Measurements from ENCODE around the gene NUP98. TPM values are rescaled to one million over a fixed set of nuclear protein-coding genes. Genes with fewer than 3 reads are reported as not detected.
"Not testable (repeated sequence)": the region's sequence is repeated elsewhere in the genome, so short reads cannot be mapped to it uniquely, and the experiment has no call there.

Gene NUP98
- total and polyA plus RNA-seq, 4 donors = 10.9 to 75.0 (median 43.9) TPM

- H3K27ac ChIP-seq (ENCODE audit: low read depth in 1 of 2, low read length in 2 of 2); H3K36me3 ChIP-seq (ENCODE audit: control insufficient read depth in 4 of 4, insufficient read depth in 3 of 4, low read depth in 1 of 4, low read length in 3 of 4); DNase-seq (ENCODE audit: low spot score); H3K9me3 ChIP-seq (ENCODE audit: control insufficient read depth in 4 of 4, low read length in 3 of 4); H3K27me3 ChIP-seq (ENCODE audit: control insufficient read depth in 4 of 4, insufficient read depth in 4 of 4, low read length in 3 of 4); H3K4me1 ChIP-seq (ENCODE audit: control insufficient read depth in 4 of 4, insufficient read depth in 4 of 4, low read length in 3 of 4); H3K9ac ChIP-seq (ENCODE audit: low read depth in 1 of 2, low read length in 2 of 2); H3K4me3 ChIP-seq (ENCODE audit: low read depth in 1 of 3, low read length in 3 of 3): not testable (repeated sequence)
- WGBS = 96% methylated on average over 5 of the region's 5 CpGs
These were observed 17.5 kb upstream of the NUP98 start for GRCh38 chr11:3814832-3815231.

- Histone ChIP-seq H3K4me3 (ENCODE audit: low read depth in 1 of 3, low read length in 3 of 3) (no peak overlapping the region), H3K27ac (ENCODE audit: low read depth in 1 of 2, low read length in 2 of 2) (no peak overlapping the region), H3K27me3 (ENCODE audit: control insufficient read depth in 4 of 4, insufficient read depth in 4 of 4, low read length in 3 of 4) (no peaks in the 10 kb centered on the region), H3K9me3 (ENCODE audit: control insufficient read depth in 4 of 4, low read length in 3 of 4) (no peaks in the 10 kb centered on the region), H3K4me1 (ENCODE audit: control insufficient read depth in 4 of 4, insufficient read depth in 4 of 4, low read length in 3 of 4) (peaks cover 3 to 17% (median 10%) of the 10 kb centered on the region in 4 donors), H3K36me3 (ENCODE audit: control insufficient read depth in 4 of 4, insufficient read depth in 3 of 4, low read depth in 1 of 4, low read length in 3 of 4) (no peaks in the 10 kb centered on the region), H3K9ac (ENCODE audit: low read depth in 1 of 2, low read length in 2 of 2) (no peak overlapping the region)
- TF ChIP-seq TAF1 (conservative IDR thresholded peaks at IDR 0.05) = no peak
- no peak for TF ChIP-seq YY1 (IDR thresholded peaks at IDR 0.05)
- no peak for TF ChIP-seq GABPA (IDR thresholded peaks at IDR 0.05 in 1 of 2, conservative IDR thresholded peaks at IDR 0.05 in 1 of 2)
- no peak for TF ChIP-seq FOXA2 (IDR thresholded peaks at IDR 0.05)
- TF ChIP-seq HNF4A (conservative IDR thresholded peaks at IDR 0.05) = no peak
- TF ChIP-seq NR2F2 (IDR thresholded peaks at IDR 0.05) = no peak
- no peak for TF ChIP-seq RAD21 (IDR thresholded peaks at IDR 0.05)
- no peak for TF ChIP-seq CTCF (IDR thresholded peaks at IDR 0.05; ENCODE audit: low read depth, low read length, missing input control)
- no peak for TF ChIP-seq ZBTB33 (IDR thresholded peaks at IDR 0.05)
- no peak for TF ChIP-seq RXRA (IDR thresholded peaks at IDR 0.05)
- no peak for TF ChIP-seq EGR1 (IDR thresholded peaks at IDR 0.05; ENCODE audit: low read depth in 2 of 2)
- no peak for TF ChIP-seq JUND (IDR thresholded peaks at IDR 0.05)
- TF ChIP-seq SP1 (IDR thresholded peaks at IDR 0.05) = no peak
- TF ChIP-seq ATF3 (IDR thresholded peaks at IDR 0.05) = no peak
- no peak for DNase-seq (ENCODE audit: low spot score)
- WGBS = 95% methylated on average over 4 of the region's 4 CpGs
These were observed 13.6 kb upstream of the NUP98 start for GRCh38 chr11:3810951-3811350.

GRCh38 chr11:3810446-3810845 lies 13.1 kb upstream of the NUP98 start:
- Histone ChIP-seq H3K9ac (ENCODE audit: low read depth in 1 of 2, low read length in 2 of 2) (no peak overlapping the region), H3K36me3 (ENCODE audit: control insufficient read depth in 4 of 4, insufficient read depth in 3 of 4, low read depth in 1 of 4, low read length in 3 of 4) (no peaks in the 10 kb centered on the region), H3K27me3 (ENCODE audit: control insufficient read depth in 4 of 4, insufficient read depth in 4 of 4, low read length in 3 of 4) (no peaks in the 10 kb centered on the region), H3K4me1 (ENCODE audit: control insufficient read depth in 4 of 4, insufficient read depth in 4 of 4, low read length in 3 of 4) (peaks cover 3 to 17% (median 10%) of the 10 kb centered on the region in 4 donors), H3K4me3 (ENCODE audit: low read depth in 1 of 3, low read length in 3 of 3) (no peak overlapping the region), H3K27ac (ENCODE audit: low read depth in 1 of 2, low read length in 2 of 2) (no peak overlapping the region), H3K9me3 (ENCODE audit: control insufficient read depth in 4 of 4, low read length in 3 of 4) (no peaks in the 10 kb centered on the region)
- no peak for DNase-seq (ENCODE audit: low spot score)
- WGBS = 96% methylated on average over 3 of the region's 3 CpGs
- no peak for TF ChIP-seq ZBTB33 (IDR thresholded peaks at IDR 0.05)
- no peak for TF ChIP-seq HNF4A (conservative IDR thresholded peaks at IDR 0.05)
- no peak for TF ChIP-seq FOXA1 (IDR thresholded peaks at IDR 0.05)
- no peak for TF ChIP-seq HNF4G (IDR thresholded peaks at IDR 0.05)
- no peak for TF ChIP-seq JUND (IDR thresholded peaks at IDR 0.05)
- TF ChIP-seq EGR1 (IDR thresholded peaks at IDR 0.05; ENCODE audit: low read depth in 2 of 2) = no peak
- no peak for TF ChIP-seq RAD21 (IDR thresholded peaks at IDR 0.05)
- TF ChIP-seq ATF3 (IDR thresholded peaks at IDR 0.05) = no peak
- no peak for TF ChIP-seq RXRA (IDR thresholded peaks at IDR 0.05)
- TF ChIP-seq NR2F2 (IDR thresholded peaks at IDR 0.05) = no peak
- no peak for TF ChIP-seq CTCF (IDR thresholded peaks at IDR 0.05; ENCODE audit: low read depth, low read length, missing input control)
